WERI-Rb-1 (cell line): Measurements from ENCODE around the gene ADAP2.
"Not testable (repeated sequence)": the region's sequence is repeated elsewhere in the genome, so short reads cannot be mapped to it uniquely, and the experiment has no call there.

Source experiments
- DNase-seq: peaks from one replicate; pipeline ENCODE4 v3.0.0-alpha.2; 2020
- H3K27ac ChIP-seq: fragments of 250-450 bp; sonication (Bioruptor Pico); 2 replicates; pipeline ENCODE4 v1.5.1; 2020; ENCODE audit warnings: mild to moderate bottlenecking, moderate library complexity
- H3K27me3 ChIP-seq: fragments of 250-450 bp; sonication (Bioruptor Pico); 2 replicates; pipeline ENCODE4 v1.5.1; 2021; ENCODE audit warnings: mild to moderate bottlenecking, low read depth, moderate library complexity; ENCODE audit not compliant: insufficient read depth, severe bottlenecking
- H3K36me3 ChIP-seq: fragments of 250-450 bp; sonication (Bioruptor Pico); 2 replicates; pipeline ENCODE4 v1.5.1; 2020; ENCODE audit warnings: mild to moderate bottlenecking, moderate library complexity
- H3K4me3 ChIP-seq: 2 replicates; pipeline ENCODE4 v1.5.1; 2011; ENCODE audit warnings: low read depth, mild to moderate bottlenecking, control low read depth, low read length
- H3K9me3 ChIP-seq: fragments of 250-450 bp; sonication (Bioruptor Pico); 2 replicates; pipeline ENCODE4 v1.5.1; 2021; ENCODE audit warnings: mild to moderate bottlenecking, moderate library complexity; ENCODE audit not compliant: severe bottlenecking
- CTCF ChIP-seq: IDR thresholded peaks from 2 replicates; pipeline ENCODE4 v1.5.1; 2011; ENCODE audit warnings: low read depth, mild to moderate bottlenecking, control low read depth, inconsistent platforms, low read length

The ADAP2 gene

GRCh38 chr17:30961209-30962188, 39.8 kb downstream of the ADAP2 start:
- Histone ChIP-seq H3K36me3 (no peaks in the 10 kb centered on the region), H3K4me3 (no peak overlapping the region), H3K27ac (no peak overlapping the region), H3K27me3 (no peaks in the 10 kb centered on the region), H3K9me3 (no peaks in the 10 kb centered on the region)
- no peak for DNase-seq
- no peak for TF ChIP-seq CTCF

- H3K27me3 ChIP-seq, H3K4me3 ChIP-seq, H3K36me3 ChIP-seq, H3K9me3 ChIP-seq, DNase-seq, H3K27ac ChIP-seq: not testable (repeated sequence)
Measured at GRCh38 chr17:30964312-30964711, 42.6 kb downstream of the ADAP2 start.

- Histone ChIP-seq H3K36me3 (no peaks in the 10 kb centered on the region), H3K4me3 (no peak overlapping the region), H3K27ac (no peak overlapping the region), H3K9me3 (no peaks in the 10 kb centered on the region), H3K27me3 (no peaks in the 10 kb centered on the region)
- no peak for DNase-seq
- TF ChIP-seq CTCF = no peak
Measured at GRCh38 chr17:30964876-30965275, 43.1 kb downstream of the ADAP2 start.

- Histone ChIP-seq H3K36me3 (no peaks in the 10 kb centered on the region), H3K9me3 (no peaks in the 10 kb centered on the region), H3K27ac (no peak overlapping the region), H3K27me3 (no peaks in the 10 kb centered on the region), H3K4me3 (no peak overlapping the region)
- no peak for TF ChIP-seq CTCF
- DNase-seq = no peak
Measured at GRCh38 chr17:30965686-30966085, 43.9 kb downstream of the ADAP2 start.

GRCh38 chr17:30967911-30968310, 46.2 kb downstream of the ADAP2 start:
- H3K27ac ChIP-seq = not testable (repeated sequence)

GRCh38 chr17:30969989-30970830, 48.5 kb downstream of the ADAP2 start:
- Histone ChIP-seq H3K27me3 (no peaks in the 10 kb centered on the region), H3K36me3 (no peaks in the 10 kb centered on the region), H3K27ac (no peak overlapping the region), H3K4me3 (no peak overlapping the region), H3K9me3 (no peaks in the 10 kb centered on the region)
- no peak for TF ChIP-seq CTCF
- no peak for DNase-seq

More at GRCh38 chr17:30967911-30968310, 46.2 kb downstream of the ADAP2 start:
- H3K4me3 ChIP-seq, H3K27me3 ChIP-seq, H3K9me3 ChIP-seq, H3K36me3 ChIP-seq, DNase-seq: not testable (repeated sequence)
